Mucosa of gallbladder (tissue), 1 donor: ENCODE results near the gene TENM4. TPM values are rescaled to one million over a fixed set of nuclear protein-coding genes. Genes with fewer than 3 reads are reported as not detected.
A peak's percentile ranks its signal among the peaks of the same experiment; 100 is the strongest.
"Not testable (repeated sequence)": the region's sequence is repeated elsewhere in the genome, so short reads cannot be mapped to it uniquely, and the experiment has no call there.

Experiments used
- DNase-seq: peaks from one replicate; pipeline ENCODE4 v3.0.0-alpha.2; 2020; ENCODE audit warnings: low spot score
- total RNA-seq: library from RNA; stranded (reverse); gene quantifications from one replicate; pipeline ENCODE4 v1.2.1, GENCODE V29; 2021
- donor health status: DM: no; HTN: no; CAD: no.

Gene TENM4
- total RNA-seq, 1 donor from 2014 or later = 8.4 TPM

GRCh38 chr11:79212741-79213190, 228.1 kb downstream of the TENM4 start:
- DNase-seq = no peak

DNA sequence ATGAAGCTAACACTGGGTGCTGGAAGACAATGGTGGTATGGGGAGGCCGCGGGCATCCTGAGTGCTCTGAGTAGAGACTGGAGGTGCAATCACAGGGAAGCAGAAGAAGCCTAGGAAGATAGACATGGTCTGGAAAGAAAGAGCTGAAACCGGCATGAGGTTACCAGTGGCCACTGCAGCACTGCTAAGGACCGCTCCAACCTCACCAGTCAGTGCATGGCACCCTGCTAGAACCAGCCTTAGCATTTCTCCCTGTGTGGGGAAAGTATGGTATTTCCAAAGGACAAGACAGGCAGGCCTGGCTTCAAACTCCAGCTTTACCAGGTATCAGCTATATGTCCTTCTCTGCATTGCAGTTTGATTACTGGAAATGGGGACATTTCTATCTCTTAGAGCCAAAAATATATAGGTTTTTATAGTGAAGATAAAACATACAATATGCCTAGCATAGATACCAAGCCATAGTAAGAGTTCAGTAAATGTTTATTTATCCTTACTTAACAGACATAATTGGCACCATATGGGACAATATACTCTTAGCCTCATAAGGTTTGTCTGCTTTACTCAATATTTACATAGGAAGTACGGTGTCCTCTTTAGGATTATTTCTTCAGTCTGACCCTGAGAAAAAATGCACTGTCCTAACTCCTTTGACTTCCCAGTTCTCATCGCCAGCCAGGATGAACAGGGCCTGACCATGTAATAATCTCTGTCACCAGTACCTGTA, 231.1 kb downstream of the TENM4 start:
- no peak for DNase-seq

GRCh38 chr11:79208126-79208525, 232.7 kb downstream of the TENM4 start:
- DNase-seq = no peak

- no peak for DNase-seq
These were observed 233.9 kb downstream of the TENM4 start for GRCh38 chr11:79206951-79207350.

- DNase-seq = no peak
These were observed 235.0 kb downstream of the TENM4 start for GRCh38 chr11:79205786-79206185.

- DNase-seq = no peak
These were observed 239.0 kb downstream of the TENM4 start for GRCh38 chr11:79201677-79202347.

DNA sequence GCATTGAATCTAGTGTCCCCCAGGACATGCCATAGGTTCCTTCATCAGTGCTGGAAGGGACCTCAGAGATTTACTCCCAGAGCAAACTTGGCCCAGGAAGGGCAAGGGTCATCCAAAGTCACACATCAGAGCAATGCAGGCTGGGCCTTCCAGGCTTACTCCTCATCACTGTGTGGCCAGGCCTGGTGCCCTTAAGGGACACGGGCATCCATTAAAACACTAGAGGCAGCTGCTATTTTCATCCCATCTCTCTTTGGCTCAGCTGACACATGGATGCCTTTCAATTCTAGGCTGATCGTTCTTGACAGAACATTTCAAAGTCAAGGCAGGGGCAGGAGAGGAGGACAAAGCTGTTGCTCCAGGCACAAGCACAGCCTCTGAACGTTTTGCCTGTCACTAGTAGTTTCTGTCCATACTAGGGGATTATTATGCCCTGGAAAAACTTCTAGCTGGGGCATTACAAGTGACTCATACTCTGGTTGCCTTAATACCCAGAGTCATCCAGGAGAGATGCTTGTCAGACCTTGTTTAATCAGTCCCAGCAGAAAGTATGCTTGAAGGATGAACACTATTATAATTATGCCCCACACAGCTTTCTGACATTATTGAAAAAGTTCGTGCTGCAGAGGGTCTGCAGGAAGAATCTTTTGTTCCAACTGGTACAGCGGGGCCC, 240.3 kb downstream of the TENM4 start:
- no peak for DNase-seq

GRCh38 chr11:79199729-79200354, 241.0 kb downstream of the TENM4 start:
- DNase-seq = no peak

DNA sequence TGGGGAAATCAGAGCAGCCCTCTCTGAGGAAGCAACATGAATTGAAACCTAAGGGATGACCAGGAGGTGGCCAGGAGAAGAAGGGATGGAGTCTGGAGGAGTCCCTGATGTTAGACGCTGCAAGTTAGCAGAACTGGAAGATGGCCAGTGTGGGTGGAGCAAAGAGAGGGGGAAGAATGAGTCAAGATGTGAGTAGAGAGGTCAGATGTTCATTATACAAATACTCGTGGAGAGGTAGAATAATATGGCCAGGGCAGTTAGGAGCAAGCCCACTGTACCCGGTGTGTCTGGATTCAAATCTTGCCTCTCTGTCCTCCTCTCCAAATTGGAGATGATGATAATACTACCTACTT, 242.0 kb downstream of the TENM4 start:
- DNase-seq = no peak

DNA sequence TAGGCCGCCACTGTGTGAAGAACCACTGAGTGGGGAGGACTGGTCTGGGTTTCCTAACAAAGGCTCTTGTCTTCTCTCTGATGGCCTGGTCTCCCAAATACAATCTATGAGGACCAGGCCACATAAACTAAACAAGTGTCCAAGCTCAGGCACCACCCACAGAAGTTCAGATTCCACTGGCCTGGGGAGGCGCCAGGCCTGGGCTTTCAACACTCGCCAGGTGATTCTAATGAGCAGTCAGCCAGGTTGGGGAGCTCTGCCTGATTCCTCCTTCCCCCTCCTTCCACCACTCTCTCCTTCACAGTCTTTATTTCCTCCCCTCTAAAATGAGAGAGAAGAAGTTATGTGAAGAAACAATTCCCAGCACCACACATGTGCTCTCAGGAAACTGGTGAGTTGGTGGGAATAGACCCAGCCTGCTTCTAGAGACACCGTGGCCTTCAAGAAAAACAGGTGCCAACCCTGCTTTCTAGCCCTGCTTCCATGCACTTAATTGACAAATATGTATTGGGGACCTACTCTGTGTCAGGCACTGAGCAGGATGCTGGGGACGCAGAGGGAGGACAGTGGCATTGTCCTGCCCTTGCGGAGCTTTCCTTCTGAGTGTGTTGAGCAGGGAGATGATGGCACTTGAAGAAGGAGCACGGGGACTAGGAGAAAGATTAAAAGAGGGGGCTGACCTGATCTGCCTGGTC, 242.5 kb downstream of the TENM4 start:
- DNase-seq = no peak

GRCh38 chr11:79196950-79197349, 243.9 kb downstream of the TENM4 start:
- DNase-seq = no peak

GRCh38 chr11:79195209-79195608, 245.6 kb downstream of the TENM4 start:
- DNase-seq = no peak

- no peak for DNase-seq
These were observed 247.0 kb downstream of the TENM4 start for GRCh38 chr11:79193663-79194310.

DNA sequence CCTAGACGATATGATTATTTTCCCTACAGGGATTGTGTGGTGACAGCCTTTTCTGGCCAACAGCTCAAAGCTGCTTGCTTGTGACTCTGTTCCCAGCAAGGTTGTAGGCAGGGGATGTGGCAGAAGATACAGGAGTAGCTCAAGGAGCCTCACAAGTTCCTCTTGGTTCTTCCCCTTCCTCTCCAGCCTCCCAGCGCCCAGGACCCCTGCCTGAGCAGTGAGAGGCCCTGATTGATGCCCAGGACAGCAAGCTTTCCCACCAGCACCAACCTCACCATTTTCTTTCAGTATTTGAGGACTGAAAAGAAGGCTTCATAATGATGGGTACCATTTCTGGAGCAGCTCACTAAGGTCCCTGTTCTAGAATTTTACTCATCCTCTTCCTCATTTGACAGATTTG, 248.0 kb downstream of the TENM4 start:
- no peak for DNase-seq

DNA sequence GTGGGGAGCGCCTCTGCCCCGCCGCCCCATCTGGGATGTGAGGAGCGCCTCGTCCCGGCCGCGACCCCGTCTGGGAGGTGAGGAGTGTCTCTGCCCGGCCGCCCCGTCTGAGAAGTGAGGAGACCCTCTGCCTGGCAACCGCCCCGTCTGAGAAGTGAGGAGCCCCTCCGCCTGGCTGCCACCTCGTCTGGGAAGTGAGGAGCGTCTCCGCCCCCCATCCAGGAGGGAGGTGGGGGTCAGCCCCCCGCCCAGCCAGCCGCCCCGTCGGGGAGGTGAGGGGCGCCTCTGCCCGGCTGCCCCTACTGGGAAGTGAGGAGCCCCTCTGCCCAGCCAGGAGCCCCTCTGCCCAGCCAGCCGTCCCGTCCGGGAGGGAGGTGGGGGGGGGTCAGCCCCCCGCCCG, 249.1 kb downstream of the TENM4 start:
- DNase-seq = not testable (repeated sequence)

- not testable (repeated sequence) for DNase-seq
These were observed 250.3 kb downstream of the TENM4 start for GRCh38 chr11:79190553-79190952.

DNA sequence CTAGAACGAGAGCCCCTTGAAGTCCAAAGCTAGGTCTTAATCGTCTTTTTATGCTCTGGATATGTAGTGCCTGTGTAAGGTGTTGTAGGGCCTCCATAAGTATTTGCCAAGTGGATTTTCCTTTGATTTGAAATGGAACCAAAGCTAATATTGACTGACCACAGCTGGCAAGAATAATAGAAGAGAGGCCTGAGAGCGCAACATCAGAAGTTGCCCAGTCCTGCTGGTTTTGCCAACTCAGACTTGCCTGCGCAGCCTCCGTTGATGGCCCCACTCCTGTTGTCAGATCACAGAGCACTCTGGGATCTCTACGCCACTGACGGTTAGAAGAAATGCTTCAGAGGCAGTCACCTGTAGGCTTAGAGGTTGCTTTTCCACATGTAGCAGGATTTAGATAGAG, 251.2 kb downstream of the TENM4 start:
- DNase-seq = no peak

GRCh38 chr11:79189055-79189454, 251.8 kb downstream of the TENM4 start:
- no peak for DNase-seq

GRCh38 chr11:79186669-79187068, 254.2 kb downstream of the TENM4 start:
- DNase-seq = no peak

DNA sequence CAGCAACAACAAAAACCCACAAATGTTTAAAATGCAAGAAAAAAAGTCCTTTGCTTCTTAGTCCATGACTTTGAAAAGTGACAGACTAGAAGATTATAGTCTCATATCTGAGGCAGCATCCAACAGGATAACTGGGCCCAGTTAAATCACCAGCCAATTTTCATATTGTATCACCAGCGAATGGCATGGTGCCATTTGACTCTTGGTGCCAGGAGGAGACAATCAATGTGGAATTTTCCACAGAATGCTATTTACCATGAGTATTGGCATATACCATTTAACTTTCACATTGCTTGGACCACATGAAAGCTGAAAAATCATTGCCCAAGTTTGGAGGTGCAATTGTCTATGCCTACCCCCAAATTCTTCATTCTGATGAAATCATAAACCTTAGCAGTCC, 255.5 kb downstream of the TENM4 start:
- peak; percentile 39 for DNase-seq

GRCh38 chr11:79184285-79184684, 256.5 kb downstream of the TENM4 start:
- DNase-seq = no peak
